ENCODE measurements around the gene ING5.
A peak's percentile ranks its signal among the peaks of the same experiment; 100 is the strongest.
"Not testable (repeated sequence)": the region's sequence is repeated elsewhere in the genome, so short reads cannot be mapped to it uniquely, and the experiment has no call there.

Gene ING5

DNA sequence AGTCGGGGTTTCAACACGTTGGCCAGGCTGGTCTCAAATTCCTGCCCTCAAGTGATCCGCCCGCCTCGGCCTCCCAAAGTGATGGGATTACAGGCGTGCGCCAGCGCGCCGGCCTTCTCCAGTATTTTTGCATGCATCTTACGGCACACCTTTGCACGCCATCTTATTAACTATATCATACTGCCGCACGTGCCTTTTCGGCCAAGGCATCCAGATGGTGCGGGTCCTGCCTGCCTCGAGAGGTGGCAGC lies 765 bp upstream of the ING5 start:
- in situ Hi-C loops (cut with MboI; ENCODE audit: low pct_unique_long_range_greater_than_20kb, low sequenced_read_pairs), result no loop called here
- DNase-seq, result peak; percentile 89

DNA sequence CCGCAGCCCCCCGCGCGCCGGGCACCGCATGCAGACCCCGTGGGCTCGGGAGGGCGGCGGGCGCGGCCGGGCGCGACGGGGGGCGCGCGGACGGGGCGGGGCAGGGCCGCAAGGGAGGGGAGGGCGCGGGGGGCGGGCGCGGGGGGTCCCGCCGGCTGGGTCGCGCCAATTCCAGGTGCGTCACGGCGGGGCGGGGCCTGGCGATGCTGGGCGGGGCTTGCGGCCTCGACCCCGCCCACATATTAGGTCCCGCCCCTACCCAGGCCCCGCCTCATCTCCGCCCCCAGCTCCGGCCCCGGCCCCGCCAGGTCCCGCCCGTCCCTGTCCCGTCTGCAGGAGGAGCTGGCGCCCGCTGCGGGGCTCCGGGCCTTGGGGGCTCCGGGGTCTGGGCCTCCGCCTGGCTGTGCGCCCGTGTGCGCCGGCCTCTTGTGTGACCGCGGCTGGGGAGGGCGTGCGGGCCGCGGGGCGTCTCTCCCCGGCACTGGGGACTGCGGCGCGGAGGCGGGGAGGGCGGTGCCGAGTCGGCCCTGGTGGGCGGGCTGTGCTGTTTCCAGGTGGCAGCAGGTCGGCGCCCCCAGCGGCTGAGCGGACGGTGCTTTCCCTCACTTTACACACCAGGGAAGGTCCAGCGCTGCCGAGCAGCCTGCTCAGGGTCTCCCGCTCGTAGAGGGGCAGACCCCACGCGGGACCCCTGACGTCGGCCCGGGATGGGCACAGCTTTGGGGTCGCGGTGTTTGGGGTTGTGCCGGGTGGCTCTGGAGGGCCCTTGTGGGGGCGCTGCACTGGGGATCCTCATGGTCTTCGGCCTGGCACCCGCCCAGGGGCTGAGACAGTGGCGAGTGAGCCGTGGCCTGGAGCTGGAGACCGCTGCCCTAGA lies 554 bp downstream of the ING5 start:
- in situ Hi-C loops (cut with MboI; ENCODE audit: low pct_unique_long_range_greater_than_20kb, low sequenced_read_pairs), result no loop called here
- peak; percentile 86 for DNase-seq

- in situ Hi-C loops (cut with MboI; ENCODE audit: low pct_unique_long_range_greater_than_20kb, low sequenced_read_pairs), result no loop called here
- DNase-seq, result no peak
Measured at GRCh38 chr2:241703032-241703604, 1.3 kb downstream of the ING5 start.

- in situ Hi-C loops (cut with MboI; ENCODE audit: low pct_unique_long_range_greater_than_20kb, low sequenced_read_pairs), result no loop called here
- no peak for DNase-seq
Measured at GRCh38 chr2:241706537-241706936, 4.7 kb downstream of the ING5 start.

DNA sequence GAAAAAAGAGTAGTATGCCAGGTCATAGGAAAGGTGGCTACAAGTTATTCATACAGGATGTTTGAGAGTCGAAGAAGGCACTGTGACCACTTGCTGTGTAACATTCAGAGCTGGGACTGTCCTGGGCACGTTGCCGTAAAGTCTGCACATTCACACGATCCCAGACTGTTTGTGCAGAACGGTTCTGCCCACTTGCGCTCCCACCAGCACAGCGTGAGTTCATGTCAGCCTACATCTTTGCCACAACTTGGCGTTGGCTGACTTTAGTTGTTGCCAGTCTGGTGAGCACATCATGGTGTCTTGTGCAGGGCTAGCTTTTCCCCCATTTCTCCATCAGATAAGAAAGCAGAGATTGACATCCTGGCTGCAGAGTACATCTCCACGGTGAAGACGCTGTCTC lies 7.0 kb downstream of the ING5 start:
- in situ Hi-C loops (cut with MboI; ENCODE audit: low pct_unique_long_range_greater_than_20kb, low sequenced_read_pairs), result no loop called here
- DNase-seq, result no peak

DNA sequence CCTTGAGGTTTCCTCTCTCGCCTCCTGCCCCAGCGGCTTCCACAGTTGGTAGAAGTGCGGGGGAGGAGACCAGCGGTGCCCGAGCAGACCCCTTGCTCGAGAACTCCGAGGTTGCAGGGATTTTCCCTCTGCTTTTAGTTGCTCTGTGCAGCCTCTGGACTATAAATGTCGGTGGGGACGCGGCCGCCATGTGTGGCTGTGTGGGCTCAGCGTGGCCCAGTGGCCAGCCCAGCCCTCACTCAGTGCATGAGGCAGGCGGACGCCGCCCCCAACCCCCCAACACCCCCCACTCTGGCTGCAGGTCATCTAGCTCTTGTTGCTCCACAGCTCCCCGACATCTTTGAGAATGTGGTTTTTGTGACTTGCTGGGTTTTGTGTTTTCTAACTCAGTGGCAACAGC lies 17.3 kb downstream of the ING5 start:
- no peak for DNase-seq
- in situ Hi-C loops (cut with MboI; ENCODE audit: low pct_unique_long_range_greater_than_20kb, low sequenced_read_pairs), result no loop called here

GRCh38 chr2:241720099-241720498 lies 18.3 kb downstream of the ING5 start:
- no peak for DNase-seq
- in situ Hi-C loops (cut with MboI; ENCODE audit: low pct_unique_long_range_greater_than_20kb, low sequenced_read_pairs), result no loop called here

- no peak for DNase-seq
- in situ Hi-C loops (cut with MboI; ENCODE audit: low pct_unique_long_range_greater_than_20kb, low sequenced_read_pairs), result no loop called here
Measured at GRCh38 chr2:241720560-241720959, 18.7 kb downstream of the ING5 start.

DNA sequence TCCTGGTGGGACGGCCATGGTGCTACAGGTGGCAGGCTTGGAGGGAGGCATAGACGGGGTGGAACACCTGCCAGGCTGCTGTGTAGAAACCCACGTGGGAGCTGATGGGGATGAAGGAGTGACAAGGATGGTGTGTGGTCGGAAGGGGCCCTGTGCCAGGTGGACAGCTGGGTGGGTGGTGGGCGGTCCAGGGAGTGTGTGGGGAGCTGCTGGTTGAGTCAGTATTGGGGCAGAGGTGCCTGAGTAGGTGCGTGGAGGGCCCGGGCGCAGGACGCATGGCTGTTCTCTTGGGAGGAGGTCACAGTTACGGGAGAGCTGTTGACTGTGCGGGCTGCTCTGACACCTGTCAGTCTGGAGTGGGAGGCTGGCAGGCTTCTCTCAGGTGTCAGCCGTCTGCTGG lies 20.0 kb downstream of the ING5 start:
- in situ Hi-C loops (cut with MboI; ENCODE audit: low pct_unique_long_range_greater_than_20kb, low sequenced_read_pairs), result no loop called here
- no peak for DNase-seq

- no peak for DNase-seq
Measured at GRCh38 chr2:241722896-241723454, 21.1 kb downstream of the ING5 start.

GRCh38 chr2:241724259-241724974 lies 22.6 kb downstream of the ING5 start:
- peak; percentile 37 for DNase-seq
- in situ Hi-C loops (cut with MboI; ENCODE audit: low pct_unique_long_range_greater_than_20kb, low sequenced_read_pairs), result no loop called here

More at GRCh38 chr2:241722896-241723454, 21.1 kb downstream of the ING5 start:
- in situ Hi-C loops (cut with MboI; ENCODE audit: low pct_unique_long_range_greater_than_20kb, low sequenced_read_pairs), result no loop called here

GRCh38 chr2:241724975-241725870 lies 23.4 kb downstream of the ING5 start:
- in situ Hi-C loops (cut with MboI; ENCODE audit: low pct_unique_long_range_greater_than_20kb, low sequenced_read_pairs), result no loop called here
- peak; percentile 67 for DNase-seq

DNA sequence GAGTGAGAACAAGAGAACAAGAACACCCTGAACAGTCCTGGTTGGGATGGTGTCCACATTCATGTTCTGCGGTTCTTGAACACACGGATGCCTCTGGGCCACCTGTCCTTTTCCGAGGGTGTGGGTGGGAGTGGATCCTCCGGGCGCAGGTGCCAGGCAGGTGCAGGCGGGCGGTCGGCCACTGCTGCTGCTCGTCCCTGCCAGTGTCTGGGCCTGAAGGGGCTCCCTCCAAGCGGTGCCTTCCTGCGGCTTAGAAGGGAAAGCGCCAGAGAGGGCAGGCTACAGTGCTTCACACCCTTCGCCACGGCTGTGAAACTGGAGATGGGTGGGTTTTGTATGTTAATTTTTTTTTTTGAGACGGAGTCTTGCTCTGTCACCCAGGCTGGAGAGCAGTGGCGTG lies 24.6 kb downstream of the ING5 start:
- in situ Hi-C loops (cut with MboI; ENCODE audit: low pct_unique_long_range_greater_than_20kb, low sequenced_read_pairs), result no loop called here
- no peak for DNase-seq

- in situ Hi-C loops (cut with MboI; ENCODE audit: low pct_unique_long_range_greater_than_20kb, low sequenced_read_pairs), result no loop called here
Measured at GRCh38 chr2:241728000-241728399, 26.2 kb downstream of the ING5 start.

DNA sequence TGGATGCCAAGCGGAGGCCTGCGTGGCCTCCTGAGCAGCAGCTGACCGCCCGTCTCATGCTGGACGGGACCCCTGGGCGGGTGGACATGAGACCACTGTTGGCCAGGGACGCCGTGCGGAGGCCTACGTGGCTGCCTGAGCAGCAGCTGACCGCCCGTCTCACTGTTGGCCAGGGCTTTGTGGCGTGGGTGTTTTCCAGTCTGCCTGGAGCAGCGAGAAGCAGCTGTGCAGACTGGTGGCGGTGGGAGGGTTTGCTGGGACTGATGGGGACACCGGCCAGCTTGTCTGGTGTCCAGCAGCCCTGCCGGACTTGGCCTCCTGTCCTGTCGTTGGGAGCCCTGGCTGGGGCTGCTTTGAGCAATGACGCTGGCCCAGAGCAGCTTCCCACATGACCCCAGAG lies 26.8 kb downstream of the ING5 start:
- in situ Hi-C loops (cut with MboI; ENCODE audit: low pct_unique_long_range_greater_than_20kb, low sequenced_read_pairs), result no loop called here
- DNase-seq, result no peak

More at GRCh38 chr2:241728000-241728399, 26.2 kb downstream of the ING5 start:
- no peak for DNase-seq

- no peak for DNase-seq
- in situ Hi-C loops (cut with MboI; ENCODE audit: low pct_unique_long_range_greater_than_20kb, low sequenced_read_pairs), result no loop called here
Measured at GRCh38 chr2:241729868-241730267, 28.0 kb downstream of the ING5 start.

DNA sequence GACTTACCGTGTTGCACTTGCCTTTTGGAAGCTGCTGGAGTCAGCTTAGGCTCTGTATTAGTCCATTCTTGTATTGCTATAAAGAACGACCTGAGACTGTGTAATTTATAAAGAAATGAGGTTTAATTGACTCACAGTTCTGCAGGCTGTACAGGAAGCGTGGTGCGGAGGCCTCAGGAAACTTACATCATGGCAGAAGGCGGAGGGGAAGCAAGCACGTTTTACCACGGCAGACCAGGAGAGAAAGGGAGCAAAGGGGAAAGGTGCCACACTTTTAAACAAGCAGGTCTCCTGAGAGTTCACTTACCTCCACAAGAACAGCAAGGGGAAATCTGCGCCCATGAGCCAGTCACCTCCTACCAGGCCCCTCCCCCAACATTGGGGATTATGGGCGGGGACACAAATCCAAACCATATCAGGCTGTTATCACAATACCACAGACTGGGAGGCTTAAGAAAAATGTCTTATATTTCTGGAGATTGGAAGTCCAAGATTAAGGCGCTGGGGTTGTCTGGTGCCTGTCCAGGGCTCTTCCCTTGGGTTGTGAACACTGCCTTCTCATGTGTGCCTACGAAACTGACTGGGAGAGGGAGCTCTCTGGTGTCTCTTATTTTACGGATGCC lies 28.9 kb downstream of the ING5 start:
- in situ Hi-C loops (cut with MboI; ENCODE audit: low pct_unique_long_range_greater_than_20kb, low sequenced_read_pairs), result no loop called here
- peak; percentile 47 for DNase-seq

DNA sequence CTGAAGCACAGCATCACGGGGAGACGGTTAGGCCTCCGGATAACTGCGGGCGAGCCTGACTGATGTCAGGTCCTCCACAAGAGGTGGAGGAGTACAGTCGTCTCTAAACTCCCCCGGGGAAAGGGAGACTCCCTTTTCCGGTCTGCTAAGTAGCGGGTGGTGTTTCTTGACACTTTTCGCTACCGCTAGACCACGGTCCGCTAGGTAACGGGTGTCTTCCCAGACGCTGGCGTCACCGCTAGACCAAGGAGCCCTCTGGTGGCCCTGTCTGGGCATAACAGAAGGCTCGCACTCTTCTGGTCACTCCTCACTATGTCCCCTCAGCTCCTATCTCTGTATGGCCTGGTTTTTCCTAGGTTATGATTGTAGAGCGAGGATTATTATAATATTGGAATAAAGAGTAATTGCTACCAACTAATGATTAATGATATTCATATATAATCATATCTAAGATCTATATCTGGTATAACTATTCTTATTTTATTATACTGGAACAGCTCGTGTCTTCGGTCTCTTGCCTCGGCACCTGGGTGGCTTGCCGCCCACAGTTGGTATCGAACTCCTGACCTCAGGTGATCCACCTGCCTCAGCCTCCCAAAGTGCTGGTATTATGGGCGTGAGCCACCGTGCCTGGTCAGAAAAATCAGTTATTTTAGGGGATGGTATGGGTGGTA lies 30.8 kb downstream of the ING5 start:
- peak; percentile 95 for DNase-seq
- in situ Hi-C loops (cut with MboI; ENCODE audit: low pct_unique_long_range_greater_than_20kb, low sequenced_read_pairs), result not testable (repeated sequence)

Data from KBM-7 (cell line).